D721Med (cell line): ENCODE measurements around the gene MOAP1.
"Not testable (repeated sequence)": the region's sequence is repeated elsewhere in the genome, so short reads cannot be mapped to it uniquely, and the experiment has no call there.

Experiments used
- DNase-seq: peaks from one replicate; pipeline ENCODE4 v3.0.0; 2011; ENCODE audit warnings: low spot score; ENCODE audit not compliant: insufficient read length
- FAIRE-seq: peaks from 2 replicates; lab custom pipeline; 2011; peaks lifted over from hg19 to GRCh38; lab: Jason Lieb, UNC
- TF ChIP-seq, protein P1 (sequence below): IDR thresholded peaks from 2 replicates; pipeline ENCODE4 v1.5.1; 2012; ENCODE audit warnings: mild to moderate bottlenecking, control low read depth; ENCODE audit not compliant: insufficient read depth; ENCODE audit errors: missing control alignments

The MOAP1 gene

DNA sequence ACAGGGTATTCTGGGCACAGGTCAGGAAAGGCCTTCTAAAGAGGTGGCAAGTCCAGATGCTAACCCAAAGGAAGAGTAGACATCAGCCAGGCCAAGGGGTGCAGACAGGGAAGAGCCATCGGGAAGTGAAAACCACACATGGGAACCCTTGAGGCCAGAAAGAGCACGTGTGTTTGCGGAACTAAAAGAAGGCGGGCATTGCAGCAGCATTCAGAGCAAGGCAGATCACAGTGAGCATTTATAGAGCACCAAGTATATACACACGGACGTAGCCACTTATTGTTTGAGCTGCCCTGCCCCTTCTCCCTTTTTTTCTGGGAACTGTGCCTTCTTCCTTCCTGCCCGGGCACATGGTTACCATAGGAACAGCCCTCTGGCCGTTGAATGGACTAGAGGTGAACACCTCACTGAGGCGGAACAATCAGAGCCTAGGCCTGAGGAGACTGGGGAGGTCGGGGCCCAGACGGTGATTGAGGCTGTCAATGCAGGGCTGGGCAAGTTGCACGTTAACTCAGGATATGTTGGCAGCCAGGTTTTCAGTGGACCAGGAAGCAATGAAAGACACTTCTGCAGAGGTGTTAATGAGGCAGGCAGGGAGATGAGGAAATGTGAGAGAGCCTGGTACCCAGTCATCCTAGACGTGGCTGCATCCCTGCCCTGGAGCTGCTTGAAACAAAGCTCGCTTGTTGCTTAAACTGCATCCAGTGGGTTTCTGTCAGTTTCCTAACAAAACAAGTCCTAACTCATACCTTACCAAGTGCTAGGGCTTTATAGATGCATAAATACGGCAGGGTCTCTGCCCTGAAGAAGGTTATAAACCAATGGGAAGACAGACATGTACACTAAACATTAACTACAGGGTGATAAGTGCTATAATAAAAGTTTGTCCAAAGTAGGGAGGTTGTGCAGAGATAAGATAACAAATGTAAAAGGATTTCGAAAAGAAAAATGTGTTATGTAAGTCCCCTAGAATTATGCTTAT is 34.2 kb downstream of the MOAP1 start:
- FAIRE-seq (no peak), DNase-seq (no peak)

DNA sequence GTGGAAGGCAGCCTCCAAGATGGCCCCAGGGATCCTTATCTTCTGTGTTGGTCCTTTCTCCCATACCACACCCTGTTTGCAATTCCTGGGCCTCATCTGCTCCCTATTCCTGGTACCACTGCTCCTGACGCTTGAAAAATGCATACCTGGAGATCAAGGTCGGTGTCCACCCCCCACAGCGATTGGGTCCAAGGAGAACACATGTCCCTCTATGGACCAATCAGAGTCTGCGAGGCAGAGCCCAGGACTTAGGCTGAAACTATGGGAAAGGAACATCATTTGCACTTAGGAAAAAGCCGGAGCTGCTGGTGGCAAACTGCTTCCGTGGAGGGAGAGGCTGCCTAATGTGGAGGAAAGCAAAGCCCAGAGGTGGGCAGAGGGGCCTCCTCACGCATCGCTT is 35.7 kb downstream of the MOAP1 start:
- TF ChIP-seq, protein P1, sequence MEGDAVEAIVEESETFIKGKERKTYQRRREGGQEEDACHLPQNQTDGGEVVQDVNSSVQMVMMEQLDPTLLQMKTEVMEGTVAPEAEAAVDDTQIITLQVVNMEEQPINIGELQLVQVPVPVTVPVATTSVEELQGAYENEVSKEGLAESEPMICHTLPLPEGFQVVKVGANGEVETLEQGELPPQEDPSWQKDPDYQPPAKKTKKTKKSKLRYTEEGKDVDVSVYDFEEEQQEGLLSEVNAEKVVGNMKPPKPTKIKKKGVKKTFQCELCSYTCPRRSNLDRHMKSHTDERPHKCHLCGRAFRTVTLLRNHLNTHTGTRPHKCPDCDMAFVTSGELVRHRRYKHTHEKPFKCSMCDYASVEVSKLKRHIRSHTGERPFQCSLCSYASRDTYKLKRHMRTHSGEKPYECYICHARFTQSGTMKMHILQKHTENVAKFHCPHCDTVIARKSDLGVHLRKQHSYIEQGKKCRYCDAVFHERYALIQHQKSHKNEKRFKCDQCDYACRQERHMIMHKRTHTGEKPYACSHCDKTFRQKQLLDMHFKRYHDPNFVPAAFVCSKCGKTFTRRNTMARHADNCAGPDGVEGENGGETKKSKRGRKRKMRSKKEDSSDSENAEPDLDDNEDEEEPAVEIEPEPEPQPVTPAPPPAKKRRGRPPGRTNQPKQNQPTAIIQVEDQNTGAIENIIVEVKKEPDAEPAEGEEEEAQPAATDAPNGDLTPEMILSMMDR: no peak
- DNase-seq (no peak), FAIRE-seq (no peak)

More for the DNA sequence above, 34.2 kb downstream of the MOAP1 start:
- TF ChIP-seq, protein P1: no peak

DNA sequence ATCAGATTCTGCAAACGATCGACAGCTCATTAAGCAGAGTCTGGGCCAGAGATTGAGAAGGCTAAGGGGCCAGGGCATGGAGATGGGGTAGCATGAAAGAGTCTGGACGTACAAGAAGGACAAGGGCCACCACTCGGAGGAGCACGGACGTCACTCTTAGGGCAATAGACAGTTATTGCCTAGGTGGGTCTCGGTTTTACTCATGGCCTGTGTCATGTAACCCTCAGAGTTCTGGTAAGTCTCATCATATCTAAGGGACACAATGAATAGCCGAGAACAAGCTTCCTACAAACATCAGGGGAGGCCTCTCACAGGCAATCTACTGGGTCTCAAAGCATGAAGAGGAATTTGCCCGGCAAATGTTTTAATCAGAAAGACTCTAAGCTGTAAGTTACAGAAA is 38.6 kb downstream of the MOAP1 start:
- DNase-seq (no peak), FAIRE-seq (no peak)
- TF ChIP-seq, protein P1: no peak

DNA sequence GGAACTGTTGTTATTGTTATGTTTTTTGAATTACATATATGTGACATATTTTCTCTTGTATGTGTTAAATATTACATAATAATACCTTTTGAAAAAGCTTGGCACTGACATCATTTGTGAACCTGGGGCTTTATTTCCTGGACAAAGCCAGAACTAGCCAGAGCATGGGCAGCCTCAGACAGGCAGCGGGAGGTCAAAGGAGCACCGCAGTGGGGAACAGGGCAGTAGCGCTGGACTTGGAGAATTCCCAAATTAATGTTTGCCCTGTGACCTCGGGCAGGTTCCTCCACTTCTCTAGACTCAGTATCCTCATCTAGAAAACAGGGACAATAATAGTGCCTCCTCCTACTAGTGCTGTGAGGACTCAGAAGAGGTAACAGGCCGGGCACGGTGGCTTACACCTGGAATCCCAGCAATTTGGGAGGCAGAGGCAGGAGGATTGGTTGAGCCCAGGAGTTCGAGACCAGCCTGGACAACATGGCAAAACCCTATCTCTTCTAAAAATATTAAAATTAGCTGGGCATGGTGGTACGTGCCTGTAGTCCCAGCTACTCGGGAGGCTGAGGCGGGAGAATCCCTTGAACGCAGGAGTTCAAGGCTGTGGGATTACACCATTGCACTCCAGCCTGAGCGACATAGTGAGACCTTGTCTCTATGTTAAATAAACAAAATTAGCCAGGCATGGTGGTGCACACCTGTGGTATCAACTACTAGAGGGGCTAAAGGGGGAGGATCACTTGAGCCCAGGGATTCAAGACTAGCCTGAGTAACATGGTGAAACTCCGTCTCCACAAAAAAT is 41.6 kb downstream of the MOAP1 start:
- no peak for DNase-seq
- TF ChIP-seq, protein P1: no peak
- FAIRE-seq: no peak

DNA sequence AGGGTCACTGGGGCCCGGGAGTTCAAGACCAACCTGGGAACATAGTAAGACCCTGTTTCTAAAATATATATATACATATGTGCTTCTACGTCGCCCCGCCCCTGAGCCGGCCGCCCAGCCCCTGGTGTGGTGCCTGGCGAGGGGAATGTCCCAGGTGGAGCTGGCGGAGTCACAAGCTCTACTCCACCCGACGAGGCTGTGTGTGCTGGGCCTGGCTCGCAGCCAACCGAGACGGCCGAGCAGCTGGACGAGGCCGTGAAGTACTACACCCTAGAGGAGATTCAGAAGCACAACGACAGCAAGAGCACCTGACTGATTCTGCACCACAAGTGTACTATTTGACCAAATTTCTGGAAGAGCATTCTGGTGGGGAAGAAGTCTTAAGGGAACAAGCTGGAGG is 46.8 kb downstream of the MOAP1 start:
- TF ChIP-seq, protein P1: no peak
- no peak for FAIRE-seq
- DNase-seq: no peak

DNA sequence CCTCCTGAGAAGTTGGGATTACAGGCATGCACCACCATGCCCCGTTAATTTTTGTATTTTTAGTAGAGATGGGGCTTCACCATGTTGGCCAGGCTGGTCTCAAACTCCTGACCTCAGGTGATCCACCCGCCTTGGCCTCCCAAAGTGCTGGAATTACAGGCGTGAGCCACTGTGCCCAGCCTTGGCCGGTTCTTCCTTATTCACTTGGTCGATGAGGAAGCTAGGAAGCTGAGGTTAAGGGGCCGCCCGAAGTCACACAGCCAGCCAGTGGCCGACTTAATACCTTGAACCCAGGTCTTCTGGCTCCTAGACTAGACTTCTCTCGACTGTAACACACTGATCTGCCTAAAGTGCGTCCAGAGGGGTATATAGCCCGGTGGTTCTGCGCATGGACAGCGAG is 48.2 kb downstream of the MOAP1 start:
- DNase-seq, FAIRE-seq: not testable (repeated sequence)

DNA sequence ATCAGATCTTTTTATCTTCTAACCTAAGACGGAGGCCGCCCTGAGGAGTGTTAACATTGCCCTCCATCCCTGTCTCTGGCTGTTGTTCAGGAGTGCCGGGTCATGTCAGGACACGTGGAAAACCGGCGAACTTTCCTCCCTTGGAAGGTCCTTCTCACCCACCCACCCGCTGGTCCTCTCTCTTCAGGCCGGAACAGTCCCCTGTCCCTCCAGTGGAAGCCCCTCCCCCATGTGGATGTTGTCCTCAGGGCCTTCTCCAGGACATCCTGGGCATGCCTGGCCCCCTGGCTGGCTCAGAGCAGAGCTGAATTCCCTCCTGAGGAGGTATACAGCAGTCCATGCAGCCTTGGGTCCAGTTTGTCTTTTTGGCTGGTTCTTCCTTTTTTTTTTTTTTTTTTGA is 48.7 kb downstream of the MOAP1 start:
- FAIRE-seq (no peak), DNase-seq (no peak)
- TF ChIP-seq, protein P1: no peak
